Central memory CD8-positive, alpha-beta T cell (primary cell): ENCODE data around the gene TRUB2.
"Not testable (repeated sequence)": the region's sequence is repeated elsewhere in the genome, so short reads cannot be mapped to it uniquely, and the experiment has no call there.

Experiments
- ATAC-seq: fragments of 150-1000 bp; cut with Tn5 transposase; replicated peaks from 2 replicates; pipeline ENCODE4 v1.10.0; 2022; ENCODE audit warnings: mild to moderate bottlenecking, moderate FRiP score, moderate number of reproducible peaks; ENCODE audit not compliant: poor library complexity, severe bottlenecking; ENCODE audit errors: extremely low read depth
- DNase-seq, 2 donors: peaks; one replicate each; pipeline ENCODE4 v3.0.0; 2021; ENCODE audit warnings: low spot score in 2 of 2
- H3K27ac Mint-ChIP-seq: one replicate; pipeline ENCODE4 v1.8.0; 2022; ENCODE audit warnings: low read depth, mild to moderate bottlenecking, moderate library complexity, mixed read lengths
- H3K27me3 Mint-ChIP-seq: one replicate; pipeline ENCODE4 v1.8.0; 2022; ENCODE audit warnings: mixed read lengths
- H3K36me3 Mint-ChIP-seq: one replicate; pipeline ENCODE4 v1.8.0; 2022; ENCODE audit warnings: mild to moderate bottlenecking, moderate library complexity, mixed read lengths; ENCODE audit not compliant: insufficient read depth
- H3K4me1 Mint-ChIP-seq: one replicate; pipeline ENCODE4 v1.8.0; 2022; ENCODE audit warnings: mixed read lengths
- H3K4me3 Mint-ChIP-seq: one replicate; pipeline ENCODE4 v1.8.0; 2022; ENCODE audit warnings: mild to moderate bottlenecking, moderate library complexity, mixed read lengths
- H3K9me3 Mint-ChIP-seq: one replicate; pipeline ENCODE4 v1.8.0; 2022; ENCODE audit warnings: mixed read lengths

The TRUB2 gene

GRCh38 chr9:128286440-128286839, 35.8 kb downstream of the TRUB2 start:
- Mint-ChIP-seq H3K36me3 (peaks cover 4% of the 10 kb centered on the region), H3K27ac (no peak overlapping the region), H3K27me3 (no peaks in the 10 kb centered on the region), H3K9me3 (no peaks in the 10 kb centered on the region), H3K4me1 (no peaks in the 10 kb centered on the region), H3K4me3 (no peak overlapping the region)
- ATAC-seq: no peak
- DNase-seq: no peak

GRCh38 chr9:128285033-128285784, 37.0 kb downstream of the TRUB2 start:
- H3K9me3 Mint-ChIP-seq: no peaks in the 10 kb centered on the region
- ATAC-seq (no peak), DNase-seq (no peak)
- no peaks in the 10 kb centered on the region for H3K27me3 Mint-ChIP-seq
- no peaks in the 10 kb centered on the region for H3K4me1 Mint-ChIP-seq
- peaks cover 6% of the 10 kb centered on the region for H3K36me3 Mint-ChIP-seq
- no peak overlapping the region for H3K27ac Mint-ChIP-seq
- no peak overlapping the region for H3K4me3 Mint-ChIP-seq

DNA sequence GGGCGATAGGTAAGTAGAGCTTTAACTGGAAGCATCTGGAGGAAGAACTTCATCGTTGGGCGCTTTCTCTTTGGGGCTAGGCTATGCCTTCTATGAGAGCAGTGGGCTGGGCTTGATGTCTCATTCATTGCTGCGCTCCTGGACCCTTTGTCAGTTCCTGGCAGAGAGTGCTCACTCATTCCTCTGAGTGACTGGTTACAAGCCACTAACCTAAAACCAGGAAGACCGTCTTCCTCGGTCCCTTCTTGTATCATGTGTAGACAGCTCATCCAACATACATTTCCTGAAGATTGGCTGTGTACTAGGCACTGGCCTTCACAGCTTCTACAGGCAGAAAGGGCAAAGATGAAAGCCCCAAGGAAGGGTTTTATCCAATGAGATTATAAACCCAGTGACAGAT, 39.7 kb downstream of the TRUB2 start:
- peaks cover 1% of the 10 kb centered on the region for H3K4me1 Mint-ChIP-seq
- no peak overlapping the region for H3K27ac Mint-ChIP-seq
- H3K9me3 Mint-ChIP-seq: no peaks in the 10 kb centered on the region
- no peak for ATAC-seq
- no peaks in the 10 kb centered on the region for H3K27me3 Mint-ChIP-seq
- DNase-seq: no peak
- peaks cover 6% of the 10 kb centered on the region for H3K36me3 Mint-ChIP-seq
- no peak overlapping the region for H3K4me3 Mint-ChIP-seq

DNA sequence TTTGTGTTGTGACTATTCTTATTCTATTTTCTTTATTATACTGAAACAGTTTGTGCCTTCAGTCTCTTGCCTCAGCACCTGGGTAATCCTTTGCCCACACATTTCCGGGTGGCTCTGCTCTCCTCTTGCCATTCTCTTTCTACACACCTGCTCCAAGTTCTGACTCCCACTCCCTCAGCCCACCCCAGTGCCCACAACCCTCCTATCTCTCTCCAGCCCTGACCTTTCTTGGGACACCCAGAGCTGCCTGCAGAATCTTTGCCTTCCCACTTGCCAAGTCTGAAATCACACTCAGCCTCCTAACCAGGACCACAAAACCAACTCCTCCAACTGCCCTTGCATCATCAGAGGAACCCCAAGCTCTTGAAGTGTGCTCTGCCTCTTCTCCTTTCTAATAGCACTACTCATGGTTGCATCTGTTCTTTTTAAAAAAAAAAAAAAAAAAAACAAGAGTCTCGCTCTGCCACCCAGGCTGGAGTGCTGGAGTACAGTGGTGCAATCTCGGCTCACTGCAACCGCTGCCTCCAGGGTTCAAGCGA, 42.1 kb downstream of the TRUB2 start:
- Mint-ChIP-seq H3K36me3 (peaks cover 18% of the 10 kb centered on the region), H3K4me3 (no peak overlapping the region), H3K4me1 (peaks cover 18% of the 10 kb centered on the region), H3K27ac (no peak overlapping the region), H3K9me3 (no peaks in the 10 kb centered on the region), H3K27me3 (no peaks in the 10 kb centered on the region)
- ATAC-seq: no peak
- DNase-seq: no peak

- H3K4me3 Mint-ChIP-seq, H3K27ac Mint-ChIP-seq, DNase-seq, ATAC-seq, H3K9me3 Mint-ChIP-seq, H3K27me3 Mint-ChIP-seq: not testable (repeated sequence)
- peaks cover 26% of the 10 kb centered on the region for H3K4me1 Mint-ChIP-seq
- H3K36me3 Mint-ChIP-seq: peaks cover 20% of the 10 kb centered on the region
These were observed 42.9 kb downstream of the TRUB2 start for GRCh38 chr9:128279088-128280073.

DNA sequence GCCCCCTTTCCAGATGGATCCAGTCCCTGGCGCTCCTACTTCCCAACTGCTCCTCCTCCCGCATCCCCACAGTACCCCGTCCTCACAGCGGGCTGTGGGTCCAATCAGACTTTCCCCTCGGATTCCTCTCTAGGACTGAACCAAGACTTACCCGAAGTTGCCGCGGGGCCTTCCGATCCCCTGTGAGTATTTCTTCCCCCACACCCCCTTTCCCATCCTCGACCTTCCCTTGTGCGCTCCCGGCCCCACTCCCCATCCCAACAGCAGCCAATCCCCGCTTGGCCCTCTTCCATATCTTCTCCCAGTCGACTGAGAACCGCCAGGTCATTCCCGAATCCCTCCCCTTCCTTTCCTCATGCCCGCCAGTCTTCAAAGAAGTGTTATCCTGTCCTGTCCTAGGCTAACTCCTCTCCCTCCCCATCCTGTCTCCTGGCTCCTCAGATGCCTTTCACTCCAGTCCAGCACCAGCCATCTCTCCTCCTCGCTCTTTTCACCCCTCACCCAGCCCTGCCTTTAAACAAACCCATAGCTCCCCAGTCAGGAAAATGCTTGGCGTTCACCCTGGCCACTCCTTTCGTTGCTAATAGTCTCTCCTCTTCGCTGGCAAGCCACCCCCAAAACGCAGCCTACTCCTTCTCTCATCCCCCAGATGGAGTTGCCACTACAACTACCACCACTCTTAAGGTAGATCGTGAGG, 45.5 kb downstream of the TRUB2 start:
- no peaks in the 10 kb centered on the region for H3K9me3 Mint-ChIP-seq
- no peak for DNase-seq
- ATAC-seq: no peak
- peaks cover 34% of the 10 kb centered on the region for H3K4me1 Mint-ChIP-seq
- no peaks in the 10 kb centered on the region for H3K27me3 Mint-ChIP-seq
- H3K4me3 Mint-ChIP-seq: peak overlapping the region; percentile 94
- H3K36me3 Mint-ChIP-seq: peaks cover 20% of the 10 kb centered on the region
- H3K27ac Mint-ChIP-seq: peak overlapping the region; percentile 98

- H3K4me3 Mint-ChIP-seq: peak within 1 kb of the TSS; percentile 94
- H3K27me3 Mint-ChIP-seq: no peaks in the 10 kb centered on the region
- ATAC-seq (peak; percentile 99), DNase-seq (peak; percentile 99)
- H3K4me1 Mint-ChIP-seq: peaks cover 34% of the 10 kb centered on the region
- no peaks in the 10 kb centered on the region for H3K9me3 Mint-ChIP-seq
- H3K27ac Mint-ChIP-seq: peak within 1 kb of the TSS; percentile 98
- peaks cover 20% of the 10 kb centered on the region for H3K36me3 Mint-ChIP-seq
These were observed 46.2 kb downstream of the TRUB2 start, which contains the start of gene SWI5 for GRCh38 chr9:128276008-128276573. Gene SWI5, plus strand, starts transcription at chr9:128276276.

DNA sequence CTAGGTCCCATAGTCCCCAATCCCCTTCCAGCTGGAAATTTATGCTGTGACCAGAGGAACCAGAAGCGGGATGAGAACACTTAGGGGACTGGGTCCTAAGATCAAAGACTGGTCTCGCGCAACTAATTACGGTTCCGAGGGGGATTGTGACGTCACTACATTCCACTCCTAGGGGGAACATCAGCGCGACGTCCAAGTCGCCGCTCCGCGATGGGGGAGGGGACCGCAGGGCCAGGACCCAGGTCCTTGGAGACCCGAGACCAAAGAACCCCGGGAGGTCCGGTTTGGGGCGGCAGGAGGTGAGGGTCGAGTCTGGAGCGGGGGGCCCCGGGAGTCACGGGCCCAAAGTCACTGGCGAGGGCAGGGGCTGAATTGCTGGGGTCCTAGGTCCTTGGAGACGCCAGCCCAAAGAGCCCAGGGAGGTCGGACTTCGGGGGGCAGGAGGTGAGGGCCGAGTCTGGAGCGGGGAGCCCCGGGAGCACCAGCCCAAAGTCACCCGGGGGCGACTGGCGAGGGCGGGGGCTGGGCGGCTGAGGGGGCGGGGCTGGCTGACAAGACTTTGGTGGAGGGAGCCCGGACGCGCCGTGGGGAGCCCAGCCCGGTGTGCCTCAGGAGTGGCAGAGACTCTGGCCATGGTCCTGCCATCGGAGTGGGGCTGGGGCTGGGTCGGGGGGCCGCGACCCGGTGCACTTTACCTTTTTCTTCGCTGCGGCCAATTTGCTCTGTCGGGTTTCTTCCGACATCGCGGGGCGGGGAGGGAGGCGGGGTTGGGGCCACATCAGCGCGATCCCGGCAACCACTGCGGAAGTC, 46.8 kb downstream of the TRUB2 start, which contains the start of gene GOLGA2:
Gene GOLGA2 (minus strand): TSS at position 810 of the 810 bp plus-strand sequence. CDS start 31 bp downstream, at position 779.
- Mint-ChIP-seq H3K4me3 (peak within 1 kb of the TSS; percentile 94), H3K4me1 (peaks cover 34% of the 10 kb centered on the region), H3K9me3 (no peaks in the 10 kb centered on the region), H3K27me3 (no peaks in the 10 kb centered on the region), H3K27ac (peak within 1 kb of the TSS; percentile 98), H3K36me3 (peaks cover 18% of the 10 kb centered on the region)
- ATAC-seq (peak; percentile 55), DNase-seq (no peak)

GRCh38 chr9:128274245-128274644, 48.0 kb downstream of the TRUB2 start:
- H3K9me3 Mint-ChIP-seq: no peaks in the 10 kb centered on the region
- DNase-seq: no peak
- peaks cover 20% of the 10 kb centered on the region for H3K36me3 Mint-ChIP-seq
- no peak for ATAC-seq
- H3K27me3 Mint-ChIP-seq: no peaks in the 10 kb centered on the region
- H3K4me1 Mint-ChIP-seq: peaks cover 34% of the 10 kb centered on the region
- peak overlapping the region; percentile 98 for H3K27ac Mint-ChIP-seq
- H3K4me3 Mint-ChIP-seq: peak overlapping the region; percentile 94

DNA sequence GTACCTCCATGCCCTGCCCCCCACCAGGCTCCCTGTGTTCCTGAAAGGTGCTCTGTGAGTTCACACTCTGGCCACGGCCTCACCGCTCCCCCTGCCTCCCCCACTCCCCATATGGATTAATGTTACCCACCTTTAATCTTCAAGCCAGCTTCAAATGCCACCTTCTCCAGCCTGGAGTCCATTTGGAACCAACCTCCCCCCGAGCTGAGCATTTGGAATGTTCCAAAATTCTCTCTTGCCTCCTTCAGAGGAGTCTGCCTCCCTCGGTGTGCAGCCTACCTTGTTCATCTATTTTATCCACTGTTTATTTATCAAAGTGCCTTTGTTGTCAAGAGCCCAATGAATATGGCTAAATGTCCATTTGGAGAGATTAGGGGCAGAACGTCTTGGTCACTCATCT, 50.7 kb downstream of the TRUB2 start:
- no peaks in the 10 kb centered on the region for H3K27me3 Mint-ChIP-seq
- DNase-seq (no peak), ATAC-seq (no peak)
- H3K36me3 Mint-ChIP-seq: peaks cover 13% of the 10 kb centered on the region
- H3K4me1 Mint-ChIP-seq: peaks cover 23% of the 10 kb centered on the region
- no peaks in the 10 kb centered on the region for H3K9me3 Mint-ChIP-seq
- H3K4me3 Mint-ChIP-seq: no peak overlapping the region
- H3K27ac Mint-ChIP-seq: no peak overlapping the region

DNA sequence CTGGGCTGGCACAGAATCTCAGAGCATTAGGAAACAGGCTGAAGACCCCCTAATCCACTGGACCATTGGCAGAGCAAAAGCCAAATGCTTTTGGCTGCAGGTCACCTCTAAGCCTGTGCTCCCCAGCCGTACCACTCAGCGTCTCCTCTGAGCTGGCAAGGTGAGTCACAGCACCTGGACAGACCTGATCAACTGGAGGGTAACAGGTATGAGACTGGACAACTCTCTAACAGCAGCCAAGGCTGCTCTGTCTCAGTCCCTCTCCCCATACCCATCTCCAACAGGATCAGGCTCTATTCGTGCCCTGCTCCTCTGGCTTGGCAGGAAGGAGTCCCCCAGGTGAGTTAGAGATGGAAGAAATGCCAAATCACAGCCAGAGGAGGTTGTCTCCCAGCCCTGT, 51.1 kb downstream of the TRUB2 start:
- DNase-seq (no peak), ATAC-seq (no peak)
- H3K36me3 Mint-ChIP-seq: peaks cover 11% of the 10 kb centered on the region
- H3K27me3 Mint-ChIP-seq: no peaks in the 10 kb centered on the region
- H3K9me3 Mint-ChIP-seq: no peaks in the 10 kb centered on the region
- no peak overlapping the region for H3K27ac Mint-ChIP-seq
- H3K4me3 Mint-ChIP-seq: no peak overlapping the region
- peaks cover 19% of the 10 kb centered on the region for H3K4me1 Mint-ChIP-seq
